GM15510 (cell line): Measurements from ENCODE around the gene HTT.

Experiments used
- POLR2A ChIP-seq: IDR thresholded peaks from 3 replicates; pipeline ENCODE4 v1.6.1; 2011; ENCODE audit warnings: borderline replicate concordance; ENCODE audit not compliant: insufficient read length; ENCODE audit errors: extremely low read depth

HTT gene

GRCh38 chr4:3192827-3193226, 118.3 kb downstream of the HTT start:
- TF ChIP-seq POLR2A = no peak

DNA sequence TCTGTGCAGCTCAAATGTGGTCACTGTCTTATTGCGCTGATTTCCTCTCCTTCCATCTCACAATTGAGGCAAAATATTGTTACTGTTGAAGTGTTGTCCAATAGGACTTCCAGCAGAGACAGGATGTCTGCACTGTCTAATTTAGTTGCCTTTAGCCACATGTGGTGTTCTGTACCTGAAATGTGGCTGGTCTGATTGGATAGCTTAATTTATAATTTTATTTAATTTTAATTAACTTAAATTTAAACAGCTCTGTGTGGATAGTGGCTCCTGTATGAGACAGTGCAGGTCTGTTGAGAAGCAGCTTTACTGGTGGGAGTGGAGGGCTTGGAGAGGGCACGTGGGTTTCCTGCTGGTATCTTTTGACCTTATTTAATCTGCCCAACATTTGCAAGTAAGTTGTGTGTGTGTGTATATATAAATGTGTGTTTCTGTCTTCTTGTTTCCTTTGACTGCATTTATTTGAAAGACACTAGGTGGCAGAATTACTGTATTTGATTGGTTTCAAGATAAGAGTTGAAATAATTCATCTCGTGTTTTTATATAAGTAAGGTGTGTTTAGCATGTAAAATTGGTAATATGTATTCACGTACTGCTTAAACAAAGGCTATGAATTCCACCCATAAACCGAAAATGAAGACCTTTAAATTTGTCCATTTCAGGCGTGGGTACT, 119.2 kb downstream of the HTT start:
- TF ChIP-seq POLR2A = no peak

GRCh38 chr4:3196670-3197359, 122.3 kb downstream of the HTT start:
- no peak for TF ChIP-seq POLR2A

- no peak for TF ChIP-seq POLR2A
Measured at GRCh38 chr4:3197366-3198105, 123.1 kb downstream of the HTT start.

DNA sequence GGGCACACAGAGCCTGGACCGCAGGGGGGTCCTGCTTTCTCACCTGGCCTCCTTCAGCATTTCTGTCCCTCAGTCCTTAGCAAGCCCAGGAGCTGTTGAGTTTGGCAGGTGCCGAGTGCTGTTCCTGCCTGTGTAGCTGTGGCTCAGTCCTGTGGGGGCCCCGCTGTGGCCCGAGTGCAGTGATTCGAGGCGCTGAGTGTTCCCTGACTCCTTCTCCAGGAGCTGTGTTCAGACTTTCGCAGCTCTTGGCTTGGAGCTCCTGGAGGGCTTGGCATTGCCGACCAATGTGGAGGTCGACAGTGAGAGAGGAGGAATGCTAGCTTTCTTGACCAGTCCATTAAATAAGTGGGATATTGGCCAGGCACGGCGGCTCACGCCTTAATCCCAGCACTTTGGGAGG, 124.4 kb downstream of the HTT start:
- no peak for TF ChIP-seq POLR2A

DNA sequence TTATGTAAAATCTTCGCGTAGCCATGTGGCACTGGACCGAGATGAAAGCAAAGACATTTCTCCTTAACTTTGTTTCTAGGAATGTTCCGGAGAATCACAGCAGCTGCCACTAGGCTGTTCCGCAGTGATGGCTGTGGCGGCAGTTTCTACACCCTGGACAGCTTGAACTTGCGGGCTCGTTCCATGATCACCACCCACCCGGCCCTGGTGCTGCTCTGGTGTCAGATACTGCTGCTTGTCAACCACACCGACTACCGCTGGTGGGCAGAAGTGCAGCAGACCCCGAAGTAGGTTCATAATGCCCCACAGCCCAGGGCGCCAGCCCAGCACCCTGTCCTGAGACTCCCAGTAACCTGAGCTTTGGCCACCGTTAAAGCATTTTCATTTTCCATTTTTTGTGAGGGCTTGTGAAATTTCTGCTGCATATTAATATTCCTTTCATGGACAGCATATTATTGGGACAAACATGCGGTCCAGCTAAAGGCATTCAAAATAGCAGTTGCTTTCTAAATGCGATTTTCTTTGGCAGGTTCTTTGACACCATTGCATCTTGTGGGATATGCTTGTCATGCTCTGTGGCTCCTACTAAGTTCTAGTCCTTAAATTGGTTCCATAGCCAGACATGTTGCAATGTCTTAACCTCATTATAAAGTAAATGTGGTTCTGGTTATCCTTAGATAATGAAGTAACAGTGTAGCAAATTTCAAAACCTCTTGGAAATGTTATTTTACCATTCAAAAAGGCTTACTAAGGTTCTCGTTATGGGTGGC, 125.4 kb downstream of the HTT start:
- TF ChIP-seq POLR2A = no peak

- no peak for TF ChIP-seq POLR2A
Measured at GRCh38 chr4:3200423-3201090, 126.1 kb downstream of the HTT start.

DNA sequence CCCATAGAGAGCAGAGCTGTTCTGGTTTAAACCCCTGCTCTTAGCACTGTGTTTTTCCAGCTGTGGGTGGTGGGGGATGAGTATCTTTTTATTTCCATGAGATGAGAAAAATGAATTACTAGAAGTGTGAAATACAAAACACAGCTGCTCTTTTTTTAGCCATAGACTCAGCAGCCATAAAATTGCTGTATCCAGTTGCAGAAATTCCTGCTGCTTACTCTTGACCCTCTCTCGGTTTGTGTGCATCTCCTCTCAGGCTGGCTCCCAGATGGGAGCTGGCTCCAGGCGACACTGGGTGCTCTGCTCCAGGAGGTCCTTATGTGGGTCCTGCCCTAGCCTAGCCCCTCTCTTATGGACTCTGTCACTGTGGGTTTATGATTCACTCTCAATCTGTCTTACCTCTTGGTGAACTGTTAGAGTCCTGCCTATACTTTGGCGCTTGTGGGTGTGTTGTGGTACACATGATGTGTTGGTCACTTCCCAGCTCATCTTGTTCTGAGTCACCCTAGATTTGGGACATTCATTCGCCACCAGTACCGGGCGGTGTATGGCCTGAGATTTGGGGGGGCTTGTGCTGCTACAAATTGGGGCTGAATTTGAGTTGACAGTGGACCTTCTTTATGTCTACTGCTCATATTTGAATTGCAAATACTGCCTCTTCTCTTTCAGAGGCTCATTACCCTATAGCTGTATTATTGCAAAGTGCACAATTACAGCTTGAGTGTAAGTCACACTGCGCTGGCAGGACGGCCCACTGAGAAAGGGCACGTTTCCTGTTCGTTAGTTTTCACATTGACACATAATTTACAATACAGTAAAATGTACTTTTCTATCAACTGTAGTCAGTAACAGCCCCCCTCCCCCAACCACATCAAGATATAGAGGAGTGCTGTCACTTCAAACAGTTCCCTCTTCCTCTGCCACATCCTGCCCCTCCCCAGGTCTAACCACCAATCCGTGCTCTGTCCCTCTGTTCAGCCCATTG, 127.5 kb downstream of the HTT start:
- no peak for TF ChIP-seq POLR2A

GRCh38 chr4:3202836-3203820, 128.6 kb downstream of the HTT start:
- TF ChIP-seq POLR2A = no peak

- TF ChIP-seq POLR2A = no peak
Measured at GRCh38 chr4:3203971-3204431, 129.5 kb downstream of the HTT start.

GRCh38 chr4:3205995-3206394, 131.5 kb downstream of the HTT start:
- no peak for TF ChIP-seq POLR2A

GRCh38 chr4:3206439-3207100, 132.1 kb downstream of the HTT start:
- TF ChIP-seq POLR2A = no peak

DNA sequence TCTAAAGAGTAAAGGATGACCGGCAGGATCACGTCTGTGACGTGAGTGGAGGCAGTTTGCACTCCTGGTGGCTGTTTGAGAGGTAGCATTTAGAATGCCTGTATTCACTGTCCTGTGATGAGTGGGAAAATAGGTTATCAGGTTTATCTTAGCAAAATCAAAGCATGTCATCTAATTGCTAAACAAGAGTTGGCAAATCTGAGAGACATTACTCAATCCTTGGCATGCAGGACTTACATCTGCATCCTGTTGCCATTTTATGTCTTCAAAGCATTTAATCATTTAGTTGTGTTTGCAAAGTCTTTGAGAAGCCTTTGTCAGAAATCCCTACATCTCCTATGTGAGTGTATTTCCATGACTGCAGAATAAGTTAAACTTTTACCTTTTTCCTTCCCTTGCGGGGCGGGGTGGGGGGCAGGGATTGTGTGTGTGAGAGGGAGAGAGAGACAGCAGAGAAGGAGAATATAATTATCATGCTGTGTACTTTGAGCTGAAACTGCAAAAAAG, 133.1 kb downstream of the HTT start:
- no peak for TF ChIP-seq POLR2A
